ENCODE results near the gene SLC35F3. TPM values are rescaled to one million over a fixed set of nuclear protein-coding genes. Genes with fewer than 3 reads are reported as not detected.
A peak's percentile ranks its signal among the peaks of the same experiment; 100 is the strongest.

Gene SLC35F3
- total RNA-seq, 1 experiment from 2014 or later: 19.1 TPM

GRCh38 chr1:234114648-234115307 lies 210.3 kb downstream of the SLC35F3 start:
- in situ Hi-C loops (cut with HindIII; ENCODE audit: low pct_unique_long_range_greater_than_20kb, low sequenced_read_pairs): no loop called here
- BruUV-seq (replicated peaks): no TSS peak

DNA sequence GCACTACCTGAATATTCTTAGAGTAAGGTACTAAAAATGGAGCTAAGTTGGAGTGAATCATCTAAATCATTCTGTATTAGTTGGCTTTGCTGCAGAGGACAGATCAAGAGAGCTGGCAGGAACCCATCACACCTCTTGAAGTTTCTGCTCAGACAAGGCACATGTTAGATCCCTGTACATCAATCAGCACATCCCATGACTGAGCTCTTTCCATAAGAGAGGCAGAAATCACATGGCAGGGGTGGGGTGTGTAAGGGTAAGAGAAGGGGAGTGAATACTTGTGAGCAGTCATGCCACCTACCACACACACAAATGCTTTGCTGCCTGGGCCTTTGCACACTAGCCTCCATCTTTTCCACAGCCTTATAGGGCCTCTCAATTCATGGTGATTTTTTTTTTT lies 214.4 kb downstream of the SLC35F3 start:
- ChIA-PET POLR2A (interaction anchor here (0.6 kb wide), 1 partner anchor 82 kb away, joined by 3 read pairs; no protein-coding TSS in a partner anchor), CTCF (no interaction called here)
- Histone ChIP-seq H3K36me3 (ENCODE audit: control insufficient read depth, insufficient read depth, low read length) (no peaks in the 10 kb centered on the region), H3K27me3 (ENCODE audit: control insufficient read depth, insufficient read depth, low read length) (no peaks in the 10 kb centered on the region), H3K27ac (ENCODE audit: low read length) (no peak overlapping the region), H3K4me1 (ENCODE audit: control insufficient read depth, insufficient read depth, low read length) (peaks cover 9% of the 10 kb centered on the region), H3K4me3 (ENCODE audit: low read depth in 2 of 2, low read length in 2 of 2) (no peak overlapping the region), H3K9me3 (ENCODE audit: control insufficient read depth, insufficient read depth, low read depth, low read length) (no peaks in the 10 kb centered on the region)
- intact Hi-C loops (cut with micrococcal nuclease; ENCODE audit: unreplicated experiment): no loop called here
- ATAC-seq (0 out of 2 replicates have a peak, but pooled peaks have one; percentile 10), DNase-seq (ENCODE audit: low read depth, low spot score) (no peak)
- in situ Hi-C loops (cut with HindIII; ENCODE audit: low pct_unique_long_range_greater_than_20kb, low sequenced_read_pairs): no loop called here
- TF ChIP-seq SIN3A (IDR thresholded peaks at IDR 0.05; ENCODE audit: borderline replicate concordance, insufficient read depth, low read depth, low read length) (no peak), CTCF (IDR thresholded peaks at IDR 0.05) (no peak), TCF7L2 (IDR thresholded peaks at IDR 0.05; ENCODE audit: low read depth, low read length) (no peak), POLR2AphosphoS5 (IDR thresholded peaks at IDR 0.05; ENCODE audit: low read depth, low read length) (no peak)
- TF ChIP-seq, protein P1, sequence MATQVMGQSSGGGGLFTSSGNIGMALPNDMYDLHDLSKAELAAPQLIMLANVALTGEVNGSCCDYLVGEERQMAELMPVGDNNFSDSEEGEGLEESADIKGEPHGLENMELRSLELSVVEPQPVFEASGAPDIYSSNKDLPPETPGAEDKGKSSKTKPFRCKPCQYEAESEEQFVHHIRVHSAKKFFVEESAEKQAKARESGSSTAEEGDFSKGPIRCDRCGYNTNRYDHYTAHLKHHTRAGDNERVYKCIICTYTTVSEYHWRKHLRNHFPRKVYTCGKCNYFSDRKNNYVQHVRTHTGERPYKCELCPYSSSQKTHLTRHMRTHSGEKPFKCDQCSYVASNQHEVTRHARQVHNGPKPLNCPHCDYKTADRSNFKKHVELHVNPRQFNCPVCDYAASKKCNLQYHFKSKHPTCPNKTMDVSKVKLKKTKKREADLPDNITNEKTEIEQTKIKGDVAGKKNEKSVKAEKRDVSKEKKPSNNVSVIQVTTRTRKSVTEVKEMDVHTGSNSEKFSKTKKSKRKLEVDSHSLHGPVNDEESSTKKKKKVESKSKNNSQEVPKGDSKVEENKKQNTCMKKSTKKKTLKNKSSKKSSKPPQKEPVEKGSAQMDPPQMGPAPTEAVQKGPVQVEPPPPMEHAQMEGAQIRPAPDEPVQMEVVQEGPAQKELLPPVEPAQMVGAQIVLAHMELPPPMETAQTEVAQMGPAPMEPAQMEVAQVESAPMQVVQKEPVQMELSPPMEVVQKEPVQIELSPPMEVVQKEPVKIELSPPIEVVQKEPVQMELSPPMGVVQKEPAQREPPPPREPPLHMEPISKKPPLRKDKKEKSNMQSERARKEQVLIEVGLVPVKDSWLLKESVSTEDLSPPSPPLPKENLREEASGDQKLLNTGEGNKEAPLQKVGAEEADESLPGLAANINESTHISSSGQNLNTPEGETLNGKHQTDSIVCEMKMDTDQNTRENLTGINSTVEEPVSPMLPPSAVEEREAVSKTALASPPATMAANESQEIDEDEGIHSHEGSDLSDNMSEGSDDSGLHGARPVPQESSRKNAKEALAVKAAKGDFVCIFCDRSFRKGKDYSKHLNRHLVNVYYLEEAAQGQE (IDR thresholded peaks at IDR 0.05; ENCODE audit: insufficient read depth in 1 of 2, low read depth in 2 of 2, low read length in 1 of 2): no peak
- BruUV-seq (replicated peaks): no TSS peak

More at GRCh38 chr1:234114648-234115307, 210.3 kb downstream of the SLC35F3 start:
- intact Hi-C loops (cut with micrococcal nuclease; ENCODE audit: unreplicated experiment): loop anchor here (2.0 to 5.0 kb wide), 3 partner anchors 196 to 213 kb away; no protein-coding TSS in a partner anchor
- Histone ChIP-seq H3K36me3 (ENCODE audit: control insufficient read depth, insufficient read depth, low read length) (no peaks in the 10 kb centered on the region), H3K4me3 (ENCODE audit: low read depth in 2 of 2, low read length in 2 of 2) (peak overlapping the region in 1 of 2 experiments; percentile 30; a peak in 2 of 4 replicates), H3K27ac (ENCODE audit: low read length) (no peak overlapping the region), H3K27me3 (ENCODE audit: control insufficient read depth, insufficient read depth, low read length) (no peaks in the 10 kb centered on the region), H3K9me3 (ENCODE audit: control insufficient read depth, insufficient read depth, low read depth, low read length) (no peaks in the 10 kb centered on the region), H3K4me1 (ENCODE audit: control insufficient read depth, insufficient read depth, low read length) (peaks cover 5% of the 10 kb centered on the region; the same call in 1 of the 2 replicates)
- POLR2A ChIA-PET: interaction anchor here (0.5 kb wide), 1 partner anchor 252 kb away, joined by 3 read pairs; no protein-coding TSS in a partner anchor
- DNase-seq (ENCODE audit: low read depth, low spot score) (peak; percentile 35), ATAC-seq (0 out of 2 replicates have a peak, but pooled peaks have one; percentile 30)
- CTCF ChIA-PET: interaction anchor here (0.7 to 1.9 kb wide), 2 partner anchors 195 to 304 kb away, joined by 3 to 18 read pairs; no protein-coding TSS in a partner anchor
- TF ChIP-seq POLR2AphosphoS5 (IDR thresholded peaks at IDR 0.05; ENCODE audit: low read depth, low read length): no peak
- peak; percentile 80 for TF ChIP-seq CTCF (IDR thresholded peaks at IDR 0.05)
